PC-3 (cell line): ENCODE measurements around the gene NPY4R2.
"Not testable (repeated sequence)": the region's sequence is repeated elsewhere in the genome, so short reads cannot be mapped to it uniquely, and the experiment has no call there.

Source experiments
- CTCF ChIP-seq: fragments of 300-600 bp; sonication (generic); conservative IDR thresholded peaks from 2 replicates; pipeline ENCODE4 v1.5.1; 2017; ENCODE audit warnings: antibody characterized with exemption, low read depth, mild to moderate bottlenecking, low read length
- EZH2 ChIP-seq: fragments of 300-600 bp; sonication (generic); IDR thresholded peaks from one replicate; pipeline ENCODE4 v1.6.1; 2017; ENCODE audit warnings: antibody characterized with exemption, mild to moderate bottlenecking, low read length; ENCODE audit not compliant: unreplicated experiment
- EZH2phosphoT487 ChIP-seq: fragments of 300-600 bp; sonication (generic); IDR thresholded peaks from 2 replicates; pipeline ENCODE4 v1.6.1; 2018; ENCODE audit warnings: mild to moderate bottlenecking, antibody characterized with exemption, low read length, borderline replicate concordance

- TF ChIP-seq CTCF, EZH2, EZH2phosphoT487: not testable (repeated sequence)
Observed at GRCh38 chr10:47970047-47970446, 51.6 kb downstream of the NPY4R2 start.
